HG02973 (cell line): ENCODE data around the gene CYBA.

Source experiments
- ATAC-seq: cut with Tn5 transposase; IDR thresholded peaks from one replicate; pipeline ENCODE4 v1.9.1; 2021; ENCODE audit warnings: moderate library complexity; ENCODE audit not compliant: unreplicated experiment

CYBA gene

GRCh38 chr16:88650749-88651275 lies at the start of gene CYBA:
TSS of gene CYBA (minus strand) at chr16:88651053. CDS start at chr16:88651013, 40 bp downstream.
- peak; percentile 63 for ATAC-seq

GRCh38 chr16:88700322-88700635 lies 49.4 kb upstream of the CYBA start:
- ATAC-seq = no peak

- ATAC-seq = no peak
These were observed 48.3 kb upstream of the CYBA start for GRCh38 chr16:88699180-88699579.

GRCh38 chr16:88698646-88699045 lies 47.8 kb upstream of the CYBA start:
- ATAC-seq = no peak

- ATAC-seq = no peak
These were observed 47.2 kb upstream of the CYBA start for GRCh38 chr16:88697831-88698615.

GRCh38 chr16:88697116-88697830 lies 46.4 kb upstream of the CYBA start:
- ATAC-seq = no peak

- no peak for ATAC-seq
These were observed 45.6 kb upstream of the CYBA start for GRCh38 chr16:88696441-88696840.

- no peak for ATAC-seq
These were observed 44.9 kb upstream of the CYBA start for GRCh38 chr16:88695753-88696152.

- no peak for ATAC-seq
These were observed 44.4 kb upstream of the CYBA start for GRCh38 chr16:88695218-88695617.

GRCh38 chr16:88694221-88695087 lies 43.6 kb upstream of the CYBA start:
- no peak for ATAC-seq

GRCh38 chr16:88693420-88694177 lies 42.7 kb upstream of the CYBA start:
- ATAC-seq = no peak

- no peak for ATAC-seq
These were observed 42.0 kb upstream of the CYBA start for GRCh38 chr16:88692861-88693260.

- ATAC-seq = no peak
These were observed 41.2 kb upstream of the CYBA start for GRCh38 chr16:88691924-88692560.

GRCh38 chr16:88691129-88691813 lies 40.4 kb upstream of the CYBA start:
- ATAC-seq = no peak

- no peak for ATAC-seq
These were observed 39.7 kb upstream of the CYBA start for GRCh38 chr16:88690341-88691128.

- ATAC-seq = no peak
These were observed 37.3 kb upstream of the CYBA start for GRCh38 chr16:88688013-88688778.

- no peak for ATAC-seq
These were observed 36.8 kb upstream of the CYBA start for GRCh38 chr16:88687676-88688012.

- ATAC-seq = no peak
These were observed 36.4 kb upstream of the CYBA start for GRCh38 chr16:88687254-88687576.
